Fibroblast of the conjunctiva (primary cell): ENCODE measurements around the gene ADAMTS2.

ENCODE experiments used
- DNase-seq: peaks from one replicate; pipeline ENCODE4 v3.0.0-alpha.2; 2010; ENCODE audit warnings: low read depth

Gene ADAMTS2

GRCh38 chr5:179254638-179255271 lies 90.5 kb downstream of the ADAMTS2 start:
- DNase-seq = no peak

GRCh38 chr5:179253730-179254129 lies 91.5 kb downstream of the ADAMTS2 start:
- DNase-seq = no peak

- DNase-seq = no peak
Observed at GRCh38 chr5:179251276-179251969, 93.8 kb downstream of the ADAMTS2 start.

- no peak for DNase-seq
Observed at GRCh38 chr5:179250561-179251225, 94.6 kb downstream of the ADAMTS2 start.

GRCh38 chr5:179246227-179246626 lies 99.0 kb downstream of the ADAMTS2 start:
- DNase-seq = no peak

- DNase-seq = no peak
Observed at GRCh38 chr5:179245031-179245430, 100.2 kb downstream of the ADAMTS2 start.

- DNase-seq = no peak
Observed at GRCh38 chr5:179244044-179244443, 101.2 kb downstream of the ADAMTS2 start.

GRCh38 chr5:179243333-179243732 lies 101.9 kb downstream of the ADAMTS2 start:
- peak; percentile 61 for DNase-seq

GRCh38 chr5:179242676-179243075 lies 102.6 kb downstream of the ADAMTS2 start:
- DNase-seq = no peak

GRCh38 chr5:179241764-179242370 lies 103.4 kb downstream of the ADAMTS2 start:
- DNase-seq = no peak

- no peak for DNase-seq
Observed at GRCh38 chr5:179241175-179241574, 104.1 kb downstream of the ADAMTS2 start.

- no peak for DNase-seq
Observed at GRCh38 chr5:179240561-179240960, 104.7 kb downstream of the ADAMTS2 start.

- DNase-seq = no peak
Observed at GRCh38 chr5:179239256-179240135, 105.8 kb downstream of the ADAMTS2 start.

- no peak for DNase-seq
Observed at GRCh38 chr5:179238628-179238970, 106.7 kb downstream of the ADAMTS2 start.

- DNase-seq = no peak
Observed at GRCh38 chr5:179237770-179238627, 107.3 kb downstream of the ADAMTS2 start.

- DNase-seq = no peak
Observed at GRCh38 chr5:179235416-179236400, 109.6 kb downstream of the ADAMTS2 start.

- DNase-seq = no peak
Observed at GRCh38 chr5:179234563-179235135, 110.6 kb downstream of the ADAMTS2 start.

GRCh38 chr5:179233909-179234562 lies 111.2 kb downstream of the ADAMTS2 start:
- no peak for DNase-seq
